AG10803 (cell line): Measurements from ENCODE around the gene N4BP2.

Experiments used
- DNase-seq: peaks from one replicate; pipeline ENCODE4 v3.0.0; 2010; ENCODE audit warnings: low read depth
- H3K4me3 ChIP-seq: 2 replicates; pipeline ENCODE4 v1.5.1; 2011; ENCODE audit warnings: mild to moderate bottlenecking, low read length, control low read depth
- CTCF ChIP-seq: conservative IDR thresholded peaks from 2 replicates; pipeline ENCODE4 v1.5.1; 2011; ENCODE audit warnings: mild to moderate bottlenecking, low read length, control low read depth, inconsistent platforms

Gene N4BP2

GRCh38 chr4:40058121-40058520, 1.5 kb downstream of the N4BP2 start:
- no peak for TF ChIP-seq CTCF
- H3K4me3 ChIP-seq = peak overlapping the region; percentile 90
- DNase-seq = no peak

GRCh38 chr4:40058854-40059253, 2.2 kb downstream of the N4BP2 start:
- DNase-seq = no peak
- no peak for TF ChIP-seq CTCF
- peak overlapping the region; percentile 3; the same call in 1 of the 2 replicates for H3K4me3 ChIP-seq

- TF ChIP-seq CTCF = no peak
- no peak overlapping the region for H3K4me3 ChIP-seq
- no peak for DNase-seq
These were observed 2.7 kb downstream of the N4BP2 start for GRCh38 chr4:40059362-40059761.

- no peak for DNase-seq
- no peak for TF ChIP-seq CTCF
- H3K4me3 ChIP-seq = no peak overlapping the region
These were observed 8.4 kb downstream of the N4BP2 start for GRCh38 chr4:40065010-40065409.

- no peak for DNase-seq
- no peak overlapping the region for H3K4me3 ChIP-seq
- TF ChIP-seq CTCF = no peak
These were observed 10.0 kb downstream of the N4BP2 start for GRCh38 chr4:40066651-40067050.

- no peak for DNase-seq
- H3K4me3 ChIP-seq = no peak overlapping the region
- TF ChIP-seq CTCF = no peak
These were observed 13.7 kb downstream of the N4BP2 start for GRCh38 chr4:40070387-40070786.

- DNase-seq = no peak
- no peak overlapping the region for H3K4me3 ChIP-seq
- TF ChIP-seq CTCF = no peak
These were observed 29.8 kb downstream of the N4BP2 start for GRCh38 chr4:40086421-40086820.
